T-cell (primary cell): ENCODE measurements around the gene C10orf90. TPM values are rescaled to one million over a fixed set of nuclear protein-coding genes. Genes with fewer than 3 reads are reported as not detected.

ENCODE experiments used
- ATAC-seq, 4 experiments: fragments of 200-7000 bp in 3 of 4; fragments of 150-1000 bp in 1 of 4; cut with Tn5 transposase; replicated peaks in 1 of 4; 1 replicate in 3 of 4; 2 replicates in 1 of 4; pipeline ENCODE4 v1.10.0; 2021; ENCODE audit warnings: moderate library complexity in 3 of 4, mild to moderate bottlenecking in 2 of 4, moderate number of reproducible peaks in 1 of 4
- CTCF ChIA-PET, 2 donors: fragments of 300-600 bp; sonication (Branson Sonifier 250); formaldehyde crosslinking; loops; one replicate each; lab custom pipeline; 2022; ENCODE audit warnings: antibody characterized with exemption in 2 of 2; lab: Charles Lee
- POLR2A ChIA-PET, 2 donors: fragments of 300-600 bp; sonication (Branson Sonifier 250); formaldehyde crosslinking; loops; one replicate each; lab custom pipeline; 2022; ENCODE audit warnings: antibody characterized with exemption in 2 of 2; lab: Charles Lee
- DNase-seq, 35 experiments: peaks; one replicate each; pipeline versions ENCODE4 v3.0.0 to v3.0.0-alpha.2; 2013 to 2023
- H3K27ac ChIP-seq: one replicate; pipeline ENCODE4 v1.5.1; 2013; ENCODE audit warnings: low read length
- H3K27me3 ChIP-seq, 2 experiments: replicated peaks in 1 of 2; 1 replicate in 1 of 2; 2 replicates in 1 of 2; pipeline versions ENCODE4 v1.6.1 to v1.7.0; 2013; ENCODE audit warnings: low read length in 1 of 2, mixed read lengths in 1 of 2; ENCODE audit not compliant: control insufficient read depth in 2 of 2, insufficient read depth in 2 of 2; ENCODE audit errors: extremely low read depth in 1 of 2
- H3K36me3 ChIP-seq, 2 donors: 1 replicate in 1 of 2; 2 replicates in 1 of 2; pipeline versions ENCODE4 v1.6.1 to v1.7.0; 2013; ENCODE audit warnings: low read length in 1 of 2; ENCODE audit not compliant: control insufficient read depth in 2 of 2, insufficient read depth in 1 of 2; ENCODE audit errors: extremely low read depth in 1 of 2
- H3K4me1 ChIP-seq, 2 experiments: 1 replicate in 1 of 2; 2 replicates in 1 of 2; pipeline versions ENCODE4 v1.6.1 to v1.7.0; 2013; ENCODE audit warnings: low read length in 2 of 2, mixed read lengths in 1 of 2; ENCODE audit not compliant: insufficient read depth in 2 of 2, control insufficient read depth in 1 of 2; ENCODE audit errors: extremely low read depth in 1 of 2
- H3K4me3 ChIP-seq, 2 donors: 1 replicate in 1 of 2; 2 replicates in 1 of 2; pipeline versions ENCODE4 v1.5.1 to v1.7.0; 2013; ENCODE audit warnings: mild to moderate bottlenecking in 2 of 2, low read length in 1 of 2, moderate library complexity in 1 of 2; ENCODE audit not compliant: control insufficient read depth in 1 of 2; ENCODE audit errors: extremely low read depth in 1 of 2
- H3K9me3 ChIP-seq: 2 replicates; pipeline ENCODE4 v1.7.0; 2013
- H3K27ac Mint-ChIP-seq, 2 donors: one replicate each; pipeline ENCODE4 v1.8.0; 2020 to 2021; ENCODE audit warnings: mild to moderate bottlenecking in 2 of 2, mixed read lengths in 2 of 2
- H3K27me3 Mint-ChIP-seq, 2 donors: one replicate each; pipeline ENCODE4 v1.8.0; 2021 to 2022; ENCODE audit warnings: mixed read lengths in 2 of 2
- H3K36me3 Mint-ChIP-seq: one replicate; pipeline ENCODE4 v1.8.0; 2021; ENCODE audit warnings: mixed read lengths
- H3K4me1 Mint-ChIP-seq, 3 donors: one replicate each; pipeline ENCODE4 v1.8.0; 2020 to 2022; ENCODE audit warnings: mixed read lengths in 3 of 3, mild to moderate bottlenecking in 1 of 3
- H3K4me3 Mint-ChIP-seq, 3 donors: one replicate each; pipeline ENCODE4 v1.8.0; 2020 to 2022; ENCODE audit warnings: mild to moderate bottlenecking in 3 of 3, mixed read lengths in 3 of 3, moderate library complexity in 3 of 3
- H3K9me3 Mint-ChIP-seq, 3 donors: one replicate each; pipeline ENCODE4 v1.8.0; 2020 to 2022; ENCODE audit warnings: mixed read lengths in 3 of 3
- WGBS: methylation state at CpG from one replicate; pipeline ENCODE4 v1.1.5; 2013; ENCODE audit warnings: missing lambda C conversion rate; ENCODE audit not compliant: insufficient coverage; 5-methylcytosine and 5-hydroxymethylcytosine counted together
- total RNA-seq, 35 experiments: library from RNA in 6 of 35; stranded (reverse) in 6 of 35; fragments of 120-200 nt in 1 of 35; gene quantifications; one replicate each; pipeline versions ENCODE4 v1.2.1 to v1.2.4 and lab custom pipeline; 2013 to 2026

The C10orf90 gene
- total RNA-seq, 5 donors from 2014 or later (not counting 1 experiment from before 2014, with no cell fraction given) = not detected

GRCh38 chr10:126405239-126405775 lies 265.2 kb downstream of the C10orf90 start:
- no peak overlapping the region for H3K4me3 Mint-ChIP-seq
- CTCF ChIA-PET = no interaction called here

GRCh38 chr10:126402721-126403695 lies 267.5 kb downstream of the C10orf90 start:
- Mint-ChIP-seq H3K4me3 (no peak overlapping the region), H3K4me1 (no peaks in the 10 kb centered on the region)

More at GRCh38 chr10:126405239-126405775, 265.2 kb downstream of the C10orf90 start:
- Histone ChIP-seq H3K27ac (no peak overlapping the region), H3K27me3 (peaks cover 2 to 3% of the 10 kb centered on the region in 2 experiments), H3K4me1 (no peaks in the 10 kb centered on the region), H3K9me3 (no peaks in the 10 kb centered on the region), H3K4me3 (no peak overlapping the region), H3K36me3 (no peaks in the 10 kb centered on the region)
- no peak for DNase-seq
- H3K4me1 Mint-ChIP-seq = no peaks in the 10 kb centered on the region
- no peaks in the 10 kb centered on the region for H3K36me3 Mint-ChIP-seq
- H3K27me3 Mint-ChIP-seq = no peaks in the 10 kb centered on the region
- no peak for ATAC-seq
- peaks cover 0 to 2% (median 0%) of the 10 kb centered on the region in 3 donors for H3K9me3 Mint-ChIP-seq
- POLR2A ChIA-PET = interaction anchor here in 1 of 2 donors (0.6 kb wide), 1 partner anchor 391 kb away, joined by 4 read pairs; no protein-coding TSS in a partner anchor
- no peak overlapping the region for H3K27ac Mint-ChIP-seq
- WGBS = 73% methylated on average over 3 of the region's 6 CpGs

GRCh38 chr10:126400641-126401040 lies 269.9 kb downstream of the C10orf90 start:
- DNase-seq (no peak), ATAC-seq (no peak)

More at GRCh38 chr10:126402721-126403695, 267.5 kb downstream of the C10orf90 start:
- ATAC-seq (no peak), DNase-seq (no peak)
- Histone ChIP-seq H3K4me1 (no peaks in the 10 kb centered on the region), H3K9me3 (no peaks in the 10 kb centered on the region), H3K36me3 (no peaks in the 10 kb centered on the region), H3K27ac (no peak overlapping the region), H3K4me3 (no peak overlapping the region), H3K27me3 (peaks cover 0 to 3% of the 10 kb centered on the region in 2 experiments)
- WGBS = 76% methylated on average over 5 of the region's 7 CpGs
- Mint-ChIP-seq H3K27me3 (no peaks in the 10 kb centered on the region), H3K27ac (no peak overlapping the region), H3K36me3 (no peaks in the 10 kb centered on the region), H3K9me3 (peaks cover 0 to 2% (median 0%) of the 10 kb centered on the region in 3 donors)
- ChIA-PET CTCF (no interaction called here), POLR2A (no interaction called here)

GRCh38 chr10:126398924-126399323 lies 271.6 kb downstream of the C10orf90 start:
- CTCF ChIA-PET = no interaction called here
- H3K4me3 ChIP-seq = no peak overlapping the region
- peaks cover 4 to 10% (median 6%) of the 10 kb centered on the region in 3 donors for H3K9me3 Mint-ChIP-seq
- no peak overlapping the region for H3K4me3 Mint-ChIP-seq
- H3K27ac Mint-ChIP-seq = no peak overlapping the region
- ATAC-seq = no peak
- H3K27ac ChIP-seq = no peak overlapping the region
- H3K4me1 ChIP-seq = no peaks in the 10 kb centered on the region
- H3K27me3 Mint-ChIP-seq = no peaks in the 10 kb centered on the region
- no peaks in the 10 kb centered on the region for H3K9me3 ChIP-seq
- POLR2A ChIA-PET = no interaction called here
- H3K36me3 Mint-ChIP-seq = no peaks in the 10 kb centered on the region
- DNase-seq = no peak
- H3K4me1 Mint-ChIP-seq = no peaks in the 10 kb centered on the region
- no peaks in the 10 kb centered on the region for H3K27me3 ChIP-seq
- no CpG with 5 or more reads among the region's 4 CpGs for WGBS
- no peaks in the 10 kb centered on the region for H3K36me3 ChIP-seq

More at GRCh38 chr10:126400641-126401040, 269.9 kb downstream of the C10orf90 start:
- Histone ChIP-seq H3K27ac (no peak overlapping the region), H3K4me1 (no peaks in the 10 kb centered on the region), H3K4me3 (no peak overlapping the region), H3K27me3 (peaks cover 0 to 3% of the 10 kb centered on the region in 2 experiments), H3K36me3 (no peaks in the 10 kb centered on the region), H3K9me3 (no peaks in the 10 kb centered on the region)
- no peaks in the 10 kb centered on the region for H3K27me3 Mint-ChIP-seq
- WGBS = no CpG with 5 or more reads among the region's 4 CpGs
- CTCF ChIA-PET = no interaction called here
- no peaks in the 10 kb centered on the region for H3K4me1 Mint-ChIP-seq
- no peak overlapping the region for H3K4me3 Mint-ChIP-seq
- H3K9me3 Mint-ChIP-seq = peaks cover 4 to 7% (median 6%) of the 10 kb centered on the region in 3 donors
- no peaks in the 10 kb centered on the region for H3K36me3 Mint-ChIP-seq
- POLR2A ChIA-PET = no interaction called here
- no peak overlapping the region for H3K27ac Mint-ChIP-seq

GRCh38 chr10:126398383-126398743 lies 272.1 kb downstream of the C10orf90 start:
- Mint-ChIP-seq H3K9me3 (peaks cover 4 to 10% (median 6%) of the 10 kb centered on the region in 3 donors), H3K36me3 (no peaks in the 10 kb centered on the region), H3K4me3 (no peak overlapping the region), H3K27ac (no peak overlapping the region), H3K27me3 (no peaks in the 10 kb centered on the region), H3K4me1 (no peaks in the 10 kb centered on the region)
- H3K27ac ChIP-seq = no peak overlapping the region
- H3K27me3 ChIP-seq = no peaks in the 10 kb centered on the region
- no peaks in the 10 kb centered on the region for H3K9me3 ChIP-seq
- H3K36me3 ChIP-seq = no peaks in the 10 kb centered on the region
- no peak for DNase-seq
- POLR2A ChIA-PET = no interaction called here
- ATAC-seq = no peak
- no peaks in the 10 kb centered on the region for H3K4me1 ChIP-seq
- WGBS = 89% methylated on average over 2 of the region's 3 CpGs
- CTCF ChIA-PET = no interaction called here
- no peak overlapping the region for H3K4me3 ChIP-seq

GRCh38 chr10:126397640-126398382 lies 272.7 kb downstream of the C10orf90 start:
- Histone ChIP-seq H3K36me3 (no peaks in the 10 kb centered on the region), H3K9me3 (no peaks in the 10 kb centered on the region), H3K4me3 (no peak overlapping the region), H3K4me1 (no peaks in the 10 kb centered on the region), H3K27me3 (no peaks in the 10 kb centered on the region), H3K27ac (no peak overlapping the region)
- DNase-seq (no peak), ATAC-seq (no peak)
- no peaks in the 10 kb centered on the region for H3K36me3 Mint-ChIP-seq
- H3K27me3 Mint-ChIP-seq = no peaks in the 10 kb centered on the region
- H3K27ac Mint-ChIP-seq = no peak overlapping the region
- H3K9me3 Mint-ChIP-seq = peaks cover 4 to 10% (median 6%) of the 10 kb centered on the region in 3 donors
- no peak overlapping the region for H3K4me3 Mint-ChIP-seq
- WGBS = 55% methylated on average over 1 of the region's 4 CpGs
- no peaks in the 10 kb centered on the region for H3K4me1 Mint-ChIP-seq
- CTCF ChIA-PET = no interaction called here
- POLR2A ChIA-PET = no interaction called here
